NCI-H460 (cell line): ENCODE data around the gene ZBED4. TPM values are rescaled to one million over a fixed set of nuclear protein-coding genes. Genes with fewer than 3 reads are reported as not detected.
"Not testable (repeated sequence)": the region's sequence is repeated elsewhere in the genome, so short reads cannot be mapped to it uniquely, and the experiment has no call there.

Source experiments
- DNase-seq: peaks from one replicate; pipeline ENCODE4 v3.0.0-alpha.2; 2016; ENCODE audit warnings: low read depth; ENCODE audit errors: extremely low read depth
- polyA plus RNA-seq: library from polyadenylated mRNA; depleted of rRNA; stranded (reverse); fragments of >200 nt; gene quantifications from 2 replicates; pipeline ENCODE4 v1.2.3, GENCODE V29; 2014; cell fraction: nucleus; rRNA removed
- total RNA-seq: library from RNA; depleted of rRNA; stranded (reverse); fragments of >200 nt; shearing (Covaris generic); gene quantifications from 2 replicates; pipeline ENCODE4 v1.2.3, GENCODE V29; 2014; rRNA removed

The ZBED4 gene
- total RNA-seq = 14.0 and 15.5 TPM in 2 replicates
- polyA plus RNA-seq = 5.4 and 6.4 TPM in 2 replicates

GRCh38 chr22:49852898-49853894, at the start of gene ZBED4:
Gene ZBED4 (plus strand): TSS chr22:49853844. CDS start chr22:49883663, 29,819 bp downstream.
- DNase-seq = peak; percentile 95

GRCh38 chr22:49807129-49807528, 46.5 kb upstream of the ZBED4 start:
- DNase-seq = no peak

- DNase-seq = no peak
Measured at GRCh38 chr22:49807780-49808708, 45.6 kb upstream of the ZBED4 start.

DNA sequence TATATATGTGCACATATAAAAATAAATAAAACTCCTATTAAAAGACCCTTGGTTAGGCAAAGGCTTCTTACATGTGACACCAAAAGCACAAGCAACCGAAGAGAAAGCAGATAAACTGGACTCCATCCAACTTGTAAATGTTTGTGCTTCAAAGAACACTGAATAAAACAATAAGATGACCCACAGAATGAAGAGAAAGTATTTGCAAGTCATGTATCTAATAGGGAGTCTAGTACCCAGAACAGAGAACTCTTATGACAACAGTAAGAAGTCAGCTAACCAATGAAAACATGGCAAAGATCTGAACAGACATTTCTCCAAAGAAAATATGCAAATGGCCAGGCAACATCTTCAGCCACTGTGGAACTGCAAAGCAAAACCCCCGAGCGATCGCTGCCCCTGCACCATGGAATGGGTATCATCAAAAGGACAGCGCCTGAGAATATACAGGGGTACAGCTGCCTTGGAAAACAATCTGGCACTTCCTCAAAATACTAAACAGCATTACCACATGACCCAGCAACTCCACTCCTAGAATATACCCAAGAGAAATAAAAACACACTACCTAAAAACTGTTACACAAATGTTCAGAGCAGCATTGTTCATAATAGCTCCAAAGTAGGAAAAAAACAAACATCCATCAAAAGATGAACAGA, 43.2 kb upstream of the ZBED4 start:
- no peak for DNase-seq

GRCh38 chr22:49811020-49811791, 42.4 kb upstream of the ZBED4 start:
- no peak for DNase-seq

DNA sequence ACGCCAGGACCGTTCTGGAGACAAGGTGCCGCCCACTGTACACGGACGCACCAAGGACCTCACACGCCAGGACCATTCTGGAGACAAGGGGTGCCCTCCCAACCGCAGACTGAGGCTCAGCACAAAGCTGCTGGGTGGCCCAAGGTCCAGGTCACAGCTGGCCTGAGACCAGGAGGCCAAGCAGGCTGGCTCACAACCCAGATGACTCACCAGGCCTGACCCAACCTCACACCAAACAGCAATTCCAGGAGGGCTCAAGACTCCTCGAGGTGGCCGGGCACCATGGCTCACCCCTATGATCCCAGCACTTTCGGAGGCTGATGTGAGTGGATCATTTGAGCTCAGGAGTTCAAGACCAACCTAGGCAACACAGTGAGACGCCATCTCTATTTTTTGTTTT, 40.8 kb upstream of the ZBED4 start:
- DNase-seq = no peak

GRCh38 chr22:49814164-49814686, 39.4 kb upstream of the ZBED4 start:
- DNase-seq = no peak

GRCh38 chr22:49814856-49815255, 38.8 kb upstream of the ZBED4 start:
- no peak for DNase-seq

DNA sequence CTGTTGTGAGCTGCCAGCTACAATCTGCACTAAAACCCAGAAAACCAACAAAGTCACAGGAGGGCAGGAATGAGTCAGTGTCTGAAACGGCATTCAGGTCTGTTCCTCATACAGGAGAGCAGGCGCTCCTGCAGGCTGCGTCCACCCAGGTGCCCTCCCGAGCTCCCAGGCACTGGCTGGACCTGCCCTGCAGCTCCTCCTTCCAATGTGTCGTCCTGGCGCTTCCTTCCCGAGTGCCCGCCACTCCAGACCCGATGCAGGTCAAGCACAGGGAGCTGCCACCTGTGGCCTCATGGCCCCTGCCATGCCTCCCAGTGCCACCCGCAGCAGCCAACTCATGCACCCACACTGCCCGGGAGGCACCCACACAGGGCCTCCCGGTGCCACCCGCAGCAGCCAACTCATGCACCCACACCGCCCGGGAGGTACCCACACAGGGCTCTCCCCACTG, 38.0 kb upstream of the ZBED4 start:
- DNase-seq = no peak

GRCh38 chr22:49817359-49817758, 36.3 kb upstream of the ZBED4 start:
- no peak for DNase-seq

DNA sequence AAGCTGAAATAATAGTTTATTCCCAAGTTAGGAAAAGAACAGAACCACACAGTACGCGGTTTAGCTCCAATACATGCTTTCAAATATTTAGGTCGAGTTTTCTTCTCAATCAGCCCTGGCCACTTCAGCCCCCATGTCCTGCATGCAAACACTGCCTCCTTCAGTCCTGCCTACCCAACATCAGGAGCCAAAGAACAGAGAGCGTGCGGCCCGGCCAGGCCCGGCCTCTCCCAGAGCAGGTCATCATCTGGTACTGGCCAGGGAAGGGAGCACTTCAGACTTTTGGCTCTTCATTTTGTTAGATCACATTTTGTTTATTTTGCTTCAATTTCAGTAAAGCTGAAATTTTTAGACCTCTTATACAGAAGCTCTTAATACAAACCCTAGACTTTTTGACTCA, 32.7 kb upstream of the ZBED4 start:
- DNase-seq = no peak

DNA sequence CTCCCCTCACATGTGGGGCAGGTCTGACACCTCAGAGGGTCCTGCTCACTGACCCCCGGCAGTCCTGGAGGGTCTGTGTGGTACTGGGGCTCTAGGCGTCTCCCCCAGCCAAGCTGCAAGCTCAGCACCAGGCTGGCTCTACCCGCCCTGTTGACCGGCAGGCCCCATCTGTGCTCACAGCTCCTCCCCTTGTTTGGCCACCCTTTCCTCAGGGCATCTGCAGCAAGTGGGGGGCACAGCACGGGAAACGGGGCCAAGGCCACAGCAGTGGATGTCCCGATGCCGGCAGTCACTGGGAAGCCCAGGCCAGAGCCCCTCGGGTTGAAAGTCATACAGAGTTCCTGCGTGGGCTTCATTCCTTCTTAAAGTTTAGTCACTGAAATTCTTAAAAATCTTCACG, 31.9 kb upstream of the ZBED4 start:
- DNase-seq = not testable (repeated sequence)

DNA sequence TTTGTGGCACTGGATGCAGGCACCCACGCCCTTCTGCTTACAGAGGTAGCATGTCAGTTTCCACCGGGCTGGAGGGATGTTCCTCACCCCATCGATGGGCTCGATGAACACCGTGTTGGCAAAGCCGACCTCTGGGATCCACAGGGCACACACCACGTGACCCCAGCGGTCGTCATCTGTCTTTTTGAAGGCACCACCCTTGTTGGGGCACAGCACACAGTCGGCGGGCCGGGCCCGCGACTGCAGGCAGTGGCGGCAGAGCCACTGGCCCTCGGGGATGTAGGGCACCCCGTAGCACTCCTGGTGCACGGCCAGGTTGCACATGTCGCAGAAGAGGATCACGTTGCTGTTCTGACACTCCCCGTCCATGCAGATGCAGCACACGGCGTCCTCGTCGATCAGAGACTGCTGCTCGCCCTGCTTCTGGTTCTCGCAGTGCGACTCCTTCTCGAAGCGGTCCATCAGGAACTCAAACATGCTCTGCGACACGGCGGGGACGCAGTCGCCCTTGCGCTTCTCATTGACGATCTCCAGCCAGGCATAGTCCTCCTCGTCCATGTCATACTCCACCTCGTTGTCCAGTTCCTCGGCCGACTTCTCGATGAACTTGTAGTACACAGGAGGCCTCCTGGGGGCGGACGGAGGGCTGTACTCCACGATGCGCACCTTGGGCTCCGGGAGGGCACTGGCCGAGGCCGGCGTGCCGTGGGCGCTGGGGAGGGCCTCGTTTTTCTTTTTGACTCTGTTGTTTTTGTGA, 30.2 kb upstream of the ZBED4 start:
- no peak for DNase-seq

GRCh38 chr22:49824185-49824925, 29.3 kb upstream of the ZBED4 start:
- DNase-seq = no peak

GRCh38 chr22:49824936-49825335, 28.7 kb upstream of the ZBED4 start:
- DNase-seq = no peak

DNA sequence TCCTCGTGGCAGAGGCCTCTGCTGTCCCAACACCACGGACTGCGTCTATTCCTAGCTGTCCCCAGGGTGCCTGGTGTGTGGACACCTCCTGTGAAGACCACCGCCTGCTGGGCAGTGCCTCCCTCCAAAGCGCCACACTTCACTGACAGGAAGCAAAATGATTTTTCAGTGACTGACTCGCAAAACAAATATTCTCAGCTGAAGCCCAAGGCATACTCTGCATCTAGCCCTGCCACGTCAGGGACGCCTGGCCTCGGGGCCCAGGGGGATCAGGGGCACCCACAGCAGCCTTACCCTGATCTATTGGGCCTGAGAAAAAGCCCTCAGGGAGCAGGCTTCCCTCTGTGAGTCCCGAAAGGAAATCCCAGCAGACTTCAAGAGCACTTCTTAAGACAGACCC, 28.2 kb upstream of the ZBED4 start:
- DNase-seq = no peak

DNA sequence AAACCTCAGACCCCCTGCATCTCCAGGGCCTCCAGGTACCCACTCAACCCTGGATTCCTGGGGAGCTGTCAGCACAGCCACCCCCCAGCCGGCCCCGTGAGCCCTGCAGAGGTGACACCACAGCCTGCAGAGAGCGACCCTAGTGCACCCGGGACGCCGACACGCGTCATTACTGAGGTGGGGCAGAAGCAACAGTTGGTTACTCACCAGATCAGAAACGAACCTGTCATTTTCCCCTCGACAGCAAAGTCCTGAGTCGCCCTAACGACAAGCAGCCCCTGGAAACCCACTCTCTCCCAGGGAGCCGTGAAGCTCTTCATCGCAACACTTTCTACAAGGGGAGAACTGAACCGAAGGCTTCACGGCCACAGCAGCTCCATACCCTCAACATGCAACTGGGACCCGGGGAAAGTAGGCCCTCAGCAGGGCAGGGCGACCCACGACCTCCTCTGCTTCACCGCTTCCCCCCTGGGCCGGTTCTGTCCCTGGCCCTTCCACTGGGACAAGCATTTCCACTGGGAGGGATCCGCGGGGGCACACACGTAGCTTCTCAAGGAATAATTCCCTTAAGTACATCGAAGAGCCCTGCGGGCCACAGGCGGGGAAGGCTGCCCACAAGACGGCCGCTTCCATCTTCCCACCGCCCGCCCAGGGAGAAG, 27.6 kb upstream of the ZBED4 start:
- no peak for DNase-seq
